Calu3 (cell line): Measurements from ENCODE around the gene TENM4. TPM values are rescaled to one million over a fixed set of nuclear protein-coding genes. Genes with fewer than 3 reads are reported as not detected.

Experiments used
- BruUV-seq: library from RNA; stranded (reverse); fragments of 400-500 nt; replicated peaks from 2 replicates; lab custom pipeline; 2021; lab: Mats Ljungman, UMichigan
- CTCF ChIA-PET: fragments of 300-600 bp; sonication (Branson Sonifier 250); formaldehyde crosslinking; loops from one replicate; lab custom pipeline; 2022; ENCODE audit warnings: antibody characterized with exemption; lab: Charles Lee
- DNase-seq: peaks from one replicate; pipeline ENCODE4 v3.0.0; 2022
- H3K27ac Mint-ChIP-seq: one replicate; pipeline ENCODE4 v1.8.0; 2022; ENCODE audit warnings: mixed read lengths; ENCODE audit not compliant: unreplicated experiment
- H3K27me3 Mint-ChIP-seq: one replicate; pipeline ENCODE4 v1.8.0; 2022; ENCODE audit warnings: mixed read lengths; ENCODE audit not compliant: unreplicated experiment
- H3K36me3 Mint-ChIP-seq: one replicate; pipeline ENCODE4 v1.8.0; 2022; ENCODE audit warnings: mild to moderate bottlenecking, moderate library complexity, mixed read lengths; ENCODE audit not compliant: insufficient read depth, unreplicated experiment
- H3K4me1 Mint-ChIP-seq: one replicate; pipeline ENCODE4 v1.8.0; 2022; ENCODE audit warnings: mild to moderate bottlenecking, low read depth, mixed read lengths; ENCODE audit not compliant: unreplicated experiment
- H3K4me3 Mint-ChIP-seq: one replicate; pipeline ENCODE4 v1.8.0; 2022; ENCODE audit warnings: mild to moderate bottlenecking, low read depth, moderate library complexity, mixed read lengths; ENCODE audit not compliant: unreplicated experiment
- H3K9me3 Mint-ChIP-seq: one replicate; pipeline ENCODE4 v1.8.0; 2022; ENCODE audit warnings: low read depth, mixed read lengths; ENCODE audit not compliant: unreplicated experiment
- CTCF ChIP-seq: fragments of 200-600 bp; IDR thresholded peaks from one replicate; pipeline ENCODE4 v1.8.0; 2022; ENCODE audit warnings: antibody characterized with exemption; ENCODE audit not compliant: unreplicated experiment
- intact Hi-C: fragments of 100-400 bp; cut with micrococcal nuclease; formaldehyde crosslinking; loops from one replicate; pipeline ENCODE4 v1.10.0; 2022; ENCODE audit not compliant: unreplicated experiment
- total RNA-seq: library from RNA; stranded (reverse); gene quantifications from 2 replicates; pipeline ENCODE4 v1.2.3, GENCODE V29; 2022

TENM4 gene
- total RNA-seq, 1 experiment from 2014 or later = not detected

GRCh38 chr11:78791254-78791653 is 649.6 kb downstream of the TENM4 start:
- Mint-ChIP-seq H3K9me3 (no peaks in the 10 kb centered on the region), H3K27ac (no peak overlapping the region), H3K36me3 (no peaks in the 10 kb centered on the region), H3K27me3 (peaks cover 71% of the 10 kb centered on the region), H3K4me3 (no peak overlapping the region), H3K4me1 (no peaks in the 10 kb centered on the region)
- intact Hi-C loops = no loop called here
- no peak for TF ChIP-seq CTCF
- no TSS peak for BruUV-seq
- no peak for DNase-seq
- CTCF ChIA-PET = no interaction called here

GRCh38 chr11:78790784-78791183 is 650.0 kb downstream of the TENM4 start:
- Mint-ChIP-seq H3K27ac (no peak overlapping the region), H3K27me3 (peaks cover 71% of the 10 kb centered on the region), H3K4me1 (no peaks in the 10 kb centered on the region), H3K9me3 (no peaks in the 10 kb centered on the region), H3K36me3 (no peaks in the 10 kb centered on the region), H3K4me3 (no peak overlapping the region)
- intact Hi-C loops = no loop called here
- CTCF ChIA-PET = no interaction called here
- BruUV-seq = no TSS peak
- TF ChIP-seq CTCF = no peak
- DNase-seq = no peak

GRCh38 chr11:78789375-78789774 is 651.5 kb downstream of the TENM4 start:
- Mint-ChIP-seq H3K4me3 (no peak overlapping the region), H3K27me3 (peaks cover 72% of the 10 kb centered on the region), H3K9me3 (no peaks in the 10 kb centered on the region), H3K36me3 (no peaks in the 10 kb centered on the region), H3K27ac (no peak overlapping the region), H3K4me1 (no peaks in the 10 kb centered on the region)
- no peak for TF ChIP-seq CTCF
- intact Hi-C loops = no loop called here
- CTCF ChIA-PET = no interaction called here
- no peak for DNase-seq
- no TSS peak for BruUV-seq

GRCh38 chr11:78788533-78788932 is 652.3 kb downstream of the TENM4 start:
- H3K36me3 Mint-ChIP-seq = no peaks in the 10 kb centered on the region
- no TSS peak for BruUV-seq
- no peaks in the 10 kb centered on the region for H3K4me1 Mint-ChIP-seq
- H3K27ac Mint-ChIP-seq = no peak overlapping the region
- DNase-seq = no peak
- intact Hi-C loops = no loop called here
- no peaks in the 10 kb centered on the region for H3K9me3 Mint-ChIP-seq
- peaks cover 72% of the 10 kb centered on the region for H3K27me3 Mint-ChIP-seq
- TF ChIP-seq CTCF = no peak
- CTCF ChIA-PET = no interaction called here
- H3K4me3 Mint-ChIP-seq = no peak overlapping the region

- Mint-ChIP-seq H3K4me3 (no peak overlapping the region), H3K27me3 (peaks cover 72% of the 10 kb centered on the region), H3K27ac (no peak overlapping the region), H3K36me3 (no peaks in the 10 kb centered on the region), H3K9me3 (no peaks in the 10 kb centered on the region), H3K4me1 (no peaks in the 10 kb centered on the region)
- DNase-seq = no peak
- TF ChIP-seq CTCF = no peak
- CTCF ChIA-PET = no interaction called here
- BruUV-seq = no TSS peak
- intact Hi-C loops = no loop called here
Measured at GRCh38 chr11:78787696-78788095, 653.1 kb downstream of the TENM4 start.
